Panc1 (cell line): ENCODE results near the gene RNGTT. TPM values are rescaled to one million over a fixed set of nuclear protein-coding genes. Genes with fewer than 3 reads are reported as not detected.

Source experiments
- ATAC-seq: fragments of 200-7000 bp; cut with Tn5 transposase; 2 replicates; pipeline ENCODE4 v1.9.1; 2020; ENCODE audit warnings: mild to moderate bottlenecking, moderate library complexity
- BruUV-seq: library from RNA; stranded (reverse); fragments of 400-500 nt; replicated peaks from 2 replicates; lab custom pipeline; 2021; lab: Mats Ljungman, UMichigan
- CTCF ChIA-PET: fragments of 300-600 bp; sonication (Branson Sonifier 250); formaldehyde crosslinking; loops from one replicate; lab custom pipeline; 2022; ENCODE audit warnings: antibody characterized with exemption; lab: Charles Lee
- POLR2A ChIA-PET: fragments of 300-600 bp; sonication (Branson Sonifier 250); formaldehyde crosslinking; loops from one replicate; lab custom pipeline; 2022; ENCODE audit warnings: antibody characterized with exemption; lab: Charles Lee
- DNase-seq: peaks from one replicate; pipeline ENCODE4 v3.0.0-alpha.2; 2010; ENCODE audit warnings: low read depth, low spot score
- H3K27ac ChIP-seq: 2 replicates; pipeline ENCODE4 v1.5.1; 2011; ENCODE audit warnings: mild to moderate bottlenecking, low read length, inconsistent platforms
- H3K27me3 ChIP-seq: fragments of 200-500 bp; sonication (Bioruptor generic); 2 replicates; pipeline ENCODE4 v1.6.0; 2014; ENCODE audit warnings: low read length, inconsistent platforms; ENCODE audit not compliant: control insufficient read depth, insufficient read depth
- H3K36me3 ChIP-seq: fragments of 200-500 bp; sonication (Bioruptor generic); 2 replicates; pipeline ENCODE4 v1.5.1; 2014; ENCODE audit warnings: inconsistent platforms, mild to moderate bottlenecking, low read length, moderate library complexity; ENCODE audit not compliant: control insufficient read depth, insufficient read depth
- H3K4me1 ChIP-seq: 2 replicates; pipeline ENCODE4 v1.5.1; 2011; ENCODE audit warnings: inconsistent platforms, mild to moderate bottlenecking, low read length, moderate library complexity; ENCODE audit not compliant: control insufficient read depth, insufficient read depth
- H3K4me3 ChIP-seq, 2 experiments: 2 replicates each; pipeline ENCODE4 v1.5.1; 2011 to 2012; ENCODE audit warnings: low read depth in 2 of 2, low read length in 2 of 2, mild to moderate bottlenecking in 2 of 2, inconsistent platforms in 1 of 2, moderate library complexity in 1 of 2
- H3K9me3 ChIP-seq: fragments of 200-500 bp; sonication (Bioruptor generic); 2 replicates; pipeline ENCODE4 v1.5.1; 2014; ENCODE audit warnings: low read depth, mild to moderate bottlenecking, inconsistent platforms, low read length, moderate library complexity; ENCODE audit not compliant: control insufficient read depth, insufficient read depth
- CTCF ChIP-seq: fragments of 450-650 bp; IDR thresholded peaks from 2 replicates; pipeline ENCODE4 v1.5.1; 2017; ENCODE audit warnings: mild to moderate bottlenecking
- POLR2AphosphoS5 ChIP-seq: IDR thresholded peaks from 2 replicates; pipeline ENCODE4 v1.6.1; 2012; ENCODE audit warnings: mild to moderate bottlenecking, low read depth, low read length, moderate library complexity
- REST ChIP-seq, 2 experiments: IDR thresholded peaks; 2 replicates each; pipeline ENCODE4 v1.6.1; 2011 to 2012; ENCODE audit warnings: low read depth in 2 of 2, control low read depth in 1 of 2, low read length in 1 of 2, mild to moderate bottlenecking in 1 of 2, moderate library complexity in 1 of 2; ENCODE audit not compliant: insufficient read depth in 1 of 2
- SIN3A ChIP-seq: IDR thresholded peaks from 2 replicates; pipeline ENCODE4 v1.6.1; 2012; ENCODE audit warnings: low read depth, mild to moderate bottlenecking, low read length, moderate library complexity, borderline replicate concordance; ENCODE audit not compliant: insufficient read depth
- TCF7L2 ChIP-seq: IDR thresholded peaks from 2 replicates; pipeline ENCODE4 v1.6.1; 2011; ENCODE audit warnings: mild to moderate bottlenecking, low read depth, low read length, inconsistent platforms
- in situ Hi-C: cut with HindIII; loops from 2 replicates; pipeline ENCODE4 v1.10.0; 2016; ENCODE audit warnings: low sequenced_read_pairs, low pct_unique_long_range_greater_than_20kb
- intact Hi-C: fragments of 100-400 bp; cut with micrococcal nuclease; formaldehyde crosslinking; loops from one replicate; pipeline ENCODE4 v1.10.0; 2022; ENCODE audit not compliant: unreplicated experiment
- total RNA-seq: library from RNA; stranded (reverse); gene quantifications from one replicate; pipeline ENCODE4 v1.2.1, GENCODE V29; 2021; ENCODE audit not compliant: unreplicated experiment

The RNGTT gene
- total RNA-seq, 1 experiment from 2014 or later = 21.2 TPM

GRCh38 chr6:88655586-88655985 is 307.8 kb downstream of the RNGTT start:
- Histone ChIP-seq H3K4me1 (no peaks in the 10 kb centered on the region), H3K4me3 (no peak overlapping the region), H3K27ac (no peak overlapping the region), H3K36me3 (no peaks in the 10 kb centered on the region), H3K9me3 (no peaks in the 10 kb centered on the region), H3K27me3 (no peaks in the 10 kb centered on the region)
- BruUV-seq = no TSS peak
- ChIA-PET CTCF (no interaction called here), POLR2A (no interaction called here)
- TF ChIP-seq POLR2AphosphoS5 (no peak), REST (IDR thresholded peaks at IDR 0.05; ENCODE audit: insufficient read depth in 1 of 2, low read depth in 2 of 2, low read length in 1 of 2) (no peak), SIN3A (no peak), TCF7L2 (no peak), CTCF (no peak)
- DNase-seq (no peak), ATAC-seq (no peak)
- in situ Hi-C loops (no loop called here), intact Hi-C loops (no loop called here)

DNA sequence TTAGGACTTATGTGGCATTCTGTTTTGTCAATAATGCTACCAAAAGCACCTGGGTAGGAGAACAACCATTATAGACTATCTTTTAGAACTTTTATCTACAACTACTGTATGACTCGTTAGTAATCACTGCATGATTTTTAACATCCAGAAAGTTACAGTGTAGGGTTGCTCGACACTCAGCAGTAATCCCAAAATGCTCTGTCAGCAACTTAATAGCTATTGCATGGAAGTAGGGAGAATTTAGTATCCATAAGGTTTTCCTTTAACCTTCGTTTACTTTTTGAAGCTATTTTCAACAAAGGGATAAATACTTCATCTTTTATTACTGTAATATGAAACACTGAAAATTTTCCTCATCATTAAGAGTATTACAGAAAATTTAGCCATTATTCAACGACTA is 309.5 kb downstream of the RNGTT start:
- H3K27ac ChIP-seq = no peak overlapping the region
- intact Hi-C loops = no loop called here
- no peaks in the 10 kb centered on the region for H3K9me3 ChIP-seq
- DNase-seq (no peak), ATAC-seq (no peak)
- POLR2A ChIA-PET = no interaction called here
- in situ Hi-C loops = no loop called here
- CTCF ChIA-PET = no interaction called here
- TF ChIP-seq REST (IDR thresholded peaks at IDR 0.05; ENCODE audit: insufficient read depth in 1 of 2, low read depth in 2 of 2, low read length in 1 of 2) = no peak
- no peak for TF ChIP-seq POLR2AphosphoS5
- no peak for TF ChIP-seq CTCF
- TF ChIP-seq SIN3A = no peak
- TF ChIP-seq TCF7L2 = no peak
- no peaks in the 10 kb centered on the region for H3K27me3 ChIP-seq
- H3K4me1 ChIP-seq = no peaks in the 10 kb centered on the region
- no peaks in the 10 kb centered on the region for H3K36me3 ChIP-seq
- H3K4me3 ChIP-seq = no peak overlapping the region
- no TSS peak for BruUV-seq
